Measurements from ENCODE around the gene RPL18.

Gene RPL18

DNA sequence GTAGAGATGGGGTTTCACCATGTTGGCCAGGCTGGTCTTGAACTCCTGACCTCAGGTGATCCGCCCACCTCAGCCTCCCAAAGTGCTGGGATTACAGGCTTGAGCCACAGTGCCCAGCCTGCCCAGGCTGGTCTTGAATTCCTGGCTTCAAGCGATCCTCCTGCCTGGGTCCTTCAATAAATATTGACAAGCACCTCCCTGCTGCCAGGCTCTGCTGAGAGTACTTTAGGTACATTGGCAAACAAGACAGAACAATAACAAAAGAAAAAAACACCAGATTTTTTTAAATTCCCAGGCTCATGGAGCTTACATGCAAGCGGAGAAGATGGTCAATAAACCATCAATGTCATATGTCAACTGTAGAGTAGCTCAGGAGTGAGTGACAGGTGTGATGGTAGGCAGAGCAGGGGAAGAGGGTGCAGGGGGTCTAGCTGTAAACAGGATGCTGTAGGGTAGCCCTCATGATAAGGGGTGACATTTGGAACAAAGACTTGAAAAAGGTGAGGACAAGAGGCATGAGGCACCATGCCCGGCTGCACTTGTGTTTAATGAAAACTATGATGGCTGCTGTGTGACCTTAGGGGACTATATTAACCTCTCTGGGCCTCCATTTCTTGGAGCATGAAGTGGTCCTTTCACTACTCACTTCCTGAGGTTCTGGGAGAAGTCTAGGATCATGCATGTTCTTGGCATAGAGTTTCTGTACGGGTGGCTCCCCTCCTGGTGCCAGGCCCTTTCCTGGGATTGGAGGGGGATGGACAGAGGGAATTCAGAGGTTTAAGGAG lies 47.4 kb downstream of the RPL18 start:
- H3K18ac ChIP-seq (ENCODE audit: low read length) = no peak overlapping the region
- no CpG with 5 or more reads among the region's 5 CpGs for WGBS (ENCODE audit: extremely low coverage, insufficient coverage, low lambda C conversion rate)

DNA sequence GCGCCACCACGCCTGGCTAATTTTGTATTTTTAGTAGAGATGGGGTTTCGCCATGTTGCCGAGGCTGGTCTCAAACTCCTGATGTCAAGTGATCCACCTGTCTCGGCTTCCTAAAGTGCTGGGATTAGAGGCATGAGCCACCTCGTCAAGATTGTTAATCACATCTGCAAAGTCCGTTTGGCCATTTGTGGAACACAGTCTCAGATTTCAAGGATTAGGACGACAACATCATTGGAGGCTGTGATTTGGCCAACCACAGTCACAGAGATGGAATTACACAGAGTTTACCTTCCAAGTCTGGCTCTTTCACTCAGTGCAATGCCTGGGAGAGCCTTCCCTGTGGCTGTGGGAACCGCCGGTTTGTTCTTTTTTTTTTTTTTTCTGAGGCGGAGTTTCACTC lies 49.2 kb downstream of the RPL18 start:
- H3K79me2 ChIP-seq (ENCODE audit: control insufficient read depth, insufficient read depth, low read length) = no peaks in the 10 kb centered on the region
- no peak overlapping the region for H2BK5ac ChIP-seq (ENCODE audit: low read length)
- H3K4me2 ChIP-seq (ENCODE audit: low read length) = no peak overlapping the region
- H3K23ac ChIP-seq (ENCODE audit: low read length) = no peak overlapping the region
- H3K36me3 ChIP-seq (ENCODE audit: control insufficient read depth, insufficient read depth, low read length) = no peaks in the 10 kb centered on the region
- WGBS (ENCODE audit: extremely low coverage, insufficient coverage, low lambda C conversion rate) = no CpG with 5 or more reads among the region's 11 CpGs
- H3K27me3 ChIP-seq (ENCODE audit: insufficient read depth, low read length, poor library complexity) = no peaks in the 10 kb centered on the region
- no peak for DNase-seq
- H3K79me1 ChIP-seq (ENCODE audit: low read length) = no peaks in the 10 kb centered on the region
- no peaks in the 10 kb centered on the region for H3K4me1 ChIP-seq (ENCODE audit: control insufficient read depth, low read depth, low read length)
- H4K5ac ChIP-seq (ENCODE audit: low read length) = no peak overlapping the region
- peak overlapping the region; percentile 15 for H3K56ac ChIP-seq (ENCODE audit: low read length)
- H2BK15ac ChIP-seq (replicated peaks; ENCODE audit: low read depth) = no peak overlapping the region
- H3K27ac ChIP-seq (ENCODE audit: low read depth, low read length) = no peak overlapping the region
- no peak overlapping the region for H3K4ac ChIP-seq (ENCODE audit: low read depth, low read length)
- H3K4me3 ChIP-seq (ENCODE audit: low read length) = no peak overlapping the region
- H2BK120ac ChIP-seq (ENCODE audit: low read depth, low read length) = no peak overlapping the region
- H3K9ac ChIP-seq (ENCODE audit: low read length) = no peak overlapping the region
- H4K8ac ChIP-seq (ENCODE audit: low read depth, low read length) = no peak overlapping the region
- no peak overlapping the region for H2AK5ac ChIP-seq (ENCODE audit: low read length)
- H3K18ac ChIP-seq (ENCODE audit: low read length) = no peak overlapping the region

More for the DNA sequence above, 47.4 kb downstream of the RPL18 start:
- Histone ChIP-seq H3K79me2 (ENCODE audit: control insufficient read depth, insufficient read depth, low read length) (no peaks in the 10 kb centered on the region), H3K4me3 (ENCODE audit: low read length) (no peak overlapping the region), H3K27me3 (ENCODE audit: insufficient read depth, low read length, poor library complexity) (no peaks in the 10 kb centered on the region), H3K27ac (ENCODE audit: low read depth, low read length) (no peak overlapping the region), H2BK5ac (ENCODE audit: low read length) (no peak overlapping the region), H3K56ac (ENCODE audit: low read length) (no peak overlapping the region), H3K36me3 (ENCODE audit: control insufficient read depth, insufficient read depth, low read length) (no peaks in the 10 kb centered on the region), H2BK15ac (replicated peaks; ENCODE audit: low read depth) (no peak overlapping the region), H4K5ac (ENCODE audit: low read length) (no peak overlapping the region), H3K23ac (ENCODE audit: low read length) (no peak overlapping the region), H3K4ac (ENCODE audit: low read depth, low read length) (no peak overlapping the region), H3K4me2 (ENCODE audit: low read length) (no peak overlapping the region), H4K8ac (ENCODE audit: low read depth, low read length) (no peak overlapping the region), H2AK5ac (ENCODE audit: low read length) (no peak overlapping the region), H3K9ac (ENCODE audit: low read length) (no peak overlapping the region), H3K79me1 (ENCODE audit: low read length) (no peaks in the 10 kb centered on the region), H3K4me1 (ENCODE audit: control insufficient read depth, low read depth, low read length) (no peaks in the 10 kb centered on the region), H2BK120ac (ENCODE audit: low read depth, low read length) (no peak overlapping the region)
- no peak for DNase-seq

DNA sequence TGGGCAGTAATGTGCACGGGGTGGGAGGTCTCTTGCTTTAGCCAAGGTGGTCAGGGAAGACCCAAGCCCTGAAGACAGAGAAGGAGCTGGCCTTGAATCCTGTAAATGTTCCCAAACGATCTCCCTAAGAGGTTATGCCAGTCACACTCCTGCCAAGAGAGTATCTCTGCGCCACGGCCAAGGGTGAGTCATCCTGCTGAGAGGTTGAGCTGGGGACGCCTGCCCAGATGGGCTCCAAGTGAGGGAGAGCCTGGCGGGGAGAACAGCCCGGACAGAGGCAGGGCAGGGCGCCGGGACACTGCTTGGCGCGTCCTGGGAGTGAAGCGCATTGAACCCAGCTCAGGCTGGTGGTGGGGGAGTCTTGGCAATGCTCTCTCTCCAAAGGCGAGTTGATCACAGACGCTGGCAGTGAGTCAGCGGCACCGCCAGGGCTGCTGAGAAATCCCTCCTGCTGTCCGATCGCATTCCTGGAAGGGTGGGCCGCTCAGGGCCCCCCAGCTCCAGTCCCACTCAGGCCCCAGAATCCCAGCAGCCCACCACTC lies 50.6 kb downstream of the RPL18 start:
- Histone ChIP-seq H3K18ac (ENCODE audit: low read length) (peak overlapping the region; percentile 33), H3K4me2 (ENCODE audit: low read length) (peak overlapping the region; percentile 31), H2BK5ac (ENCODE audit: low read length) (no peak overlapping the region), H2BK120ac (ENCODE audit: low read depth, low read length) (no peak overlapping the region), H3K4ac (ENCODE audit: low read depth, low read length) (no peak overlapping the region), H4K8ac (ENCODE audit: low read depth, low read length) (no peak overlapping the region), H3K9ac (ENCODE audit: low read length) (peak overlapping the region; percentile 50), H3K56ac (ENCODE audit: low read length) (peak overlapping the region; percentile 82), H3K4me1 (ENCODE audit: control insufficient read depth, low read depth, low read length) (no peaks in the 10 kb centered on the region), H3K23ac (ENCODE audit: low read length) (no peak overlapping the region), H3K79me1 (ENCODE audit: low read length) (no peaks in the 10 kb centered on the region), H3K27me3 (ENCODE audit: insufficient read depth, low read length, poor library complexity) (no peaks in the 10 kb centered on the region), H2BK15ac (replicated peaks; ENCODE audit: low read depth) (no peak overlapping the region), H3K4me3 (ENCODE audit: low read length) (no peak overlapping the region), H3K79me2 (ENCODE audit: control insufficient read depth, insufficient read depth, low read length) (no peaks in the 10 kb centered on the region), H3K27ac (ENCODE audit: low read depth, low read length) (peak overlapping the region; percentile 13), H4K5ac (ENCODE audit: low read length) (no peak overlapping the region), H2AK5ac (ENCODE audit: low read length) (no peak overlapping the region), H3K36me3 (ENCODE audit: control insufficient read depth, insufficient read depth, low read length) (no peaks in the 10 kb centered on the region)
- peak; percentile 88 for DNase-seq
- WGBS (ENCODE audit: extremely low coverage, insufficient coverage, low lambda C conversion rate) = no CpG with 5 or more reads among the region's 19 CpGs
